K562 (cell line): ENCODE data around the gene ISG20L2. TPM values are rescaled to one million over a fixed set of nuclear protein-coding genes. Genes with fewer than 3 reads are reported as not detected.
A peak's percentile ranks its signal among the peaks of the same experiment; 100 is the strongest.

ENCODE experiments used
- ATF7 ChIP-seq: fragments of 450-650 bp; IDR thresholded peaks from 2 replicates; pipeline ENCODE4 v1.7.1; 2014; ENCODE audit warnings: mild to moderate bottlenecking, moderate library complexity
- FOXJ2 ChIP-seq: fragments of 200-800 bp; sonication (Bioruptor generic); IDR thresholded peaks from 2 replicates; pipeline ENCODE4 v1.6.1; 2016; ENCODE audit warnings: missing genetic modification characterization, missing compliant biosample characterization
- FOXM1 ChIP-seq, 2 experiments: fragments of 450-650 bp in 1 of 2; sonication (generic) in 1 of 2; formaldehyde crosslinking in 1 of 2; IDR thresholded peaks; 2 replicates each; pipeline versions ENCODE4 v1.6.1 to v1.9.0; 2017 to 2022; ENCODE audit warnings: low read depth in 2 of 2, mild to moderate bottlenecking in 2 of 2, missing genetic modification reagents in 1 of 2, moderate library complexity in 1 of 2
- HLTF ChIP-seq: fragments of 450-650 bp; IDR thresholded peaks from 2 replicates; pipeline ENCODE4 v1.6.1; 2016
- KDM2B ChIP-seq: fragments of 250-450 bp; sonication (Bioruptor Pico); IDR thresholded peaks from 2 replicates; pipeline ENCODE4 v1.8.0; 2021; ENCODE audit warnings: mild to moderate bottlenecking, moderate library complexity
- L3MBTL2 ChIP-seq: fragments of 450-650 bp; IDR thresholded peaks from 2 replicates; pipeline ENCODE4 v1.6.1; 2016; ENCODE audit warnings: mild to moderate bottlenecking, moderate library complexity
- LEF1 ChIP-seq: fragments of 450-650 bp; IDR thresholded peaks from 2 replicates; pipeline ENCODE4 v1.6.1; 2016; ENCODE audit warnings: mild to moderate bottlenecking
- MAFF ChIP-seq: IDR thresholded peaks from 2 replicates; pipeline ENCODE4 v1.6.1; 2012; ENCODE audit warnings: low read length, improper control_type of control experiment
- MAZ ChIP-seq, 2 experiments: fragments of 450-650 bp in 1 of 2; sonication (generic) in 1 of 2; formaldehyde crosslinking; IDR thresholded peaks in 1 of 2; conservative IDR thresholded peaks in 1 of 2; 2 replicates each; pipeline versions ENCODE4 v1.4.0 to v1.5.0; 2020; ENCODE audit warnings: mild to moderate bottlenecking in 1 of 2, missing genetic modification reagents in 1 of 2
- MTA1 ChIP-seq: fragments of 450-650 bp; IDR thresholded peaks from 2 replicates; pipeline ENCODE4 v1.6.1; 2017; ENCODE audit warnings: borderline replicate concordance
- NR2C2 ChIP-seq, 2 experiments: fragments of 200-800 bp in 1 of 2; sonication (Bioruptor generic) in 1 of 2; sonication (generic) in 1 of 2; formaldehyde crosslinking in 1 of 2; IDR thresholded peaks; 2 replicates each; pipeline versions ENCODE4 v1.6.1 to v1.8.0; 2016 to 2022; ENCODE audit warnings: mild to moderate bottlenecking in 1 of 2, missing compliant biosample characterization in 1 of 2, missing genetic modification characterization in 1 of 2, missing genetic modification reagents in 1 of 2
- PTTG1 ChIP-seq: fragments of 450-650 bp; IDR thresholded peaks from 2 replicates; pipeline ENCODE4 v1.6.1; 2016; ENCODE audit warnings: low read depth, mild to moderate bottlenecking, missing genetic modification characterization, missing compliant biosample characterization
- RB1 ChIP-seq: fragments of 450-650 bp; IDR thresholded peaks from 2 replicates; pipeline ENCODE4 v1.6.1; 2017; ENCODE audit warnings: low read depth, mild to moderate bottlenecking
- SMAD4 ChIP-seq: fragments of 250-450 bp; sonication (Bioruptor Pico); conservative IDR thresholded peaks from 2 replicates; pipeline ENCODE4 v1.8.0; 2021; ENCODE audit warnings: inconsistent platforms, mild to moderate bottlenecking, moderate library complexity
- STAT6 ChIP-seq: sonication (generic); formaldehyde crosslinking; IDR thresholded peaks from 2 replicates; pipeline ENCODE4 v1.8.1; 2023; ENCODE audit warnings: mild to moderate bottlenecking, missing genetic modification reagents
- TOE1 ChIP-seq, 2 experiments: fragments of 450-650 bp in 1 of 2; sonication (generic) in 1 of 2; formaldehyde crosslinking in 1 of 2; IDR thresholded peaks; 2 replicates each; pipeline versions ENCODE4 v1.7.1 to v1.8.0; 2016 to 2022; ENCODE audit warnings: borderline replicate concordance in 2 of 2, mild to moderate bottlenecking in 2 of 2, antibody characterized with exemption in 1 of 2, inconsistent platforms in 1 of 2, low read depth in 1 of 2, missing genetic modification reagents in 1 of 2, moderate library complexity in 1 of 2
- ZBTB2 ChIP-seq: fragments of 450-650 bp; IDR thresholded peaks from 2 replicates; pipeline ENCODE4 v1.6.1; 2016; ENCODE audit warnings: antibody characterized with exemption
- ZBTB33 ChIP-seq: sonication (generic); formaldehyde crosslinking; IDR thresholded peaks from 2 replicates; pipeline ENCODE4 v1.8.1; 2023; ENCODE audit warnings: mild to moderate bottlenecking, missing genetic modification reagents
- ZBTB7A ChIP-seq: IDR thresholded peaks from 2 replicates; pipeline ENCODE4 v1.6.1; 2011; ENCODE audit warnings: low read depth, mild to moderate bottlenecking, low read length, moderate library complexity, borderline replicate concordance; ENCODE audit not compliant: control insufficient read depth
- ZNF143 ChIP-seq: sonication (generic); formaldehyde crosslinking; IDR thresholded peaks from 2 replicates; pipeline ENCODE4 v1.9.0; 2022; ENCODE audit warnings: mild to moderate bottlenecking, missing genetic modification reagents
- ZNF780A ChIP-seq: fragments of 250-450 bp; sonication (Bioruptor Pico); IDR thresholded peaks from 2 replicates; pipeline ENCODE4 v1.5.0; 2021; ENCODE audit warnings: mild to moderate bottlenecking
- polyA plus RNA-seq, 8 experiments: library from polyadenylated mRNA; depleted of rRNA in 4 of 8; stranded (reverse) in 5 of 8; unstranded in 3 of 8; fragments of >200 nt; fragmentation: Nextera tagmentation in 2 of 8; fragmentation: Illumina TruSeq in 1 of 8; extraction: Ambion mirVana in 2 of 8; extraction: Trizol in 1 of 8; gene quantifications; 2 replicates each; pipeline versions ENCODE4 v1.2.1 to v1.2.3, GENCODE V29; 2011 to 2014; ENCODE audit warnings: inconsistent platforms in 1 of 8, missing spikeins in 1 of 8
- total RNA-seq, 7 experiments: library from RNA; depleted of rRNA in 6 of 7; stranded (reverse); fragments of >200 nt in 6 of 7; fragmentation: Illumina TruSeq in 2 of 7; extraction: Trizol in 2 of 7; gene quantifications; 2 replicates each; pipeline versions ENCODE4 v1.2.1 to v1.2.3, GENCODE V29; 2011 to 2021; ENCODE audit warnings: low replicate concordance in 1 of 7

Gene ISG20L2
- total and polyA plus RNA-seq, 9 of the 15 experiments (the other 6 are each of a cell fraction or from before 2014, with no cell fraction given), result 21.3 to 130 (median 50.3) TPM

GRCh38 chr1:156705918-156706656, 22.5 kb downstream of the ISG20L2 start (continued):
- TF ChIP-seq KDM2B (CRISPR knock-in tag) (no peak), MAFF (no peak), ZBTB2 (peak; percentile 36; the same call in 1 of the 2 replicates), ZBTB33 (peak; percentile 53), SMAD4 (peak; percentile 29; the same call in 1 of the 2 replicates), L3MBTL2 (peak; percentile 44; the same call in 1 of the 2 replicates), LEF1 (0 out of 2 replicates have a peak, but pooled peaks have one; percentile 27), NR2C2 (CRISPR knock-in tag; IDR thresholded peaks at IDR 0.05) (0 out of 2 replicates have a peak, but pooled peaks have one; percentile 52), NR2C2 (tag; IDR thresholded peaks at IDR 0.05) (peak; percentile 87), ATF7 (peak; percentile 75), STAT6 (CRISPR knock-in tag) (peak; percentile 72; the same call in 1 of the 2 replicates), ZNF143 (CRISPR knock-in tag) (no peak), MTA1 (peak; percentile 67), RB1 (peak; percentile 71; the same call in 1 of the 2 replicates), MAZ (CRISPR knock-in tag; conservative IDR thresholded peaks at IDR 0.05 in 1 of 2, IDR thresholded peaks at IDR 0.05 in 1 of 2) (peak; percentile 90 to 98), HLTF (0 out of 2 replicates have a peak, but pooled peaks have one; percentile 72), FOXM1 (IDR thresholded peaks at IDR 0.05; ENCODE audit: low read depth) (peak; percentile 15; the same call in 1 of the 2 replicates), FOXM1 (CRISPR knock-in tag; IDR thresholded peaks at IDR 0.05; ENCODE audit: low read depth) (no peak), ZBTB7A (peak; percentile 96), PTTG1 (tag) (no peak), TOE1 (IDR thresholded peaks at IDR 0.05; ENCODE audit: borderline replicate concordance) (peak; percentile 68; the same call in 1 of the 2 replicates), TOE1 (CRISPR knock-in tag; IDR thresholded peaks at IDR 0.05; ENCODE audit: borderline replicate concordance, low read depth) (no peak), FOXJ2 (tag) (no peak), ZNF780A (CRISPR knock-in tag) (no peak)
